GM12801 (cell line): Measurements from ENCODE around the gene ANO6.

Experiments used
- CTCF ChIP-seq: IDR thresholded peaks from one replicate; pipeline ENCODE4 v1.5.1; 2011; ENCODE audit warnings: control low read depth; ENCODE audit not compliant: insufficient read length; ENCODE audit errors: extremely low read depth

Gene ANO6

DNA sequence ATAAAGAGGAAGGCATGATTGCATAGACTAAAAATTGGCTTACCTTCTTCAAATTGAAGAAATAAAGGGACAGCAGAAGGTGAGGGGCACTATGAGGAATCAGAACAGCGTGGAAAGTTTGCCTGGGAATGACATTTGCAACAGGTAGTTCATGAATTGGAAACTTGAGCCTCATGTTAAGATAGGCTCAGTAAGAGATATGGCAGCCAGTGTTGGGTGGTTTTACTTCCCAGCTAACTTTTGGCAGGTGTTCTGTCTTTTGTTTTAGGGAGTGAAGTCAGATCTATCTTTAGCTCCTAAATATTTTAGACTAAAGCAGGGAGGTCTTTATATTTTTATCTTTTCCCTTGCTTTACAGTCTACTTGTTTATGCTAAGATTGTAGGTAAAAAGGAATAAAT, 122.4 kb downstream of the ANO6 start:
- no peak for TF ChIP-seq CTCF

DNA sequence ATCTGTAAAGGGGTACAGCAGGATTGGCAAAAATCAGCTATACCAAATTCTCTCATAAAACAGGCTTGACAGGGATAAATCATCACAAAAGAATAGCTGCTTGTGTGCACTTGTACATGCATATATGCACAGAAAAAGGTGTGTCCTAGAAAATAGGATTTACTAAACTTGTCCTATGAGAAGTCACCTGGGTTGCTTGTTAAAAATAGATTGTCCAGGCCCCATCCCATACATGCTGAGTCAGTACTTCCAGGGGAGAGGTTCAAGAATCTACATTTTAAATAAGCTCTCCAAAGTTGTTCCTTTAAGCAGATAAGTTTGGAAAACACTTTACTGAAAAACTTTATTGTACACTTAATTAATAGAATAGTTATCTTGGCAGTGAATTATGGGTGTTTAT, 123.1 kb downstream of the ANO6 start:
- no peak for TF ChIP-seq CTCF

DNA sequence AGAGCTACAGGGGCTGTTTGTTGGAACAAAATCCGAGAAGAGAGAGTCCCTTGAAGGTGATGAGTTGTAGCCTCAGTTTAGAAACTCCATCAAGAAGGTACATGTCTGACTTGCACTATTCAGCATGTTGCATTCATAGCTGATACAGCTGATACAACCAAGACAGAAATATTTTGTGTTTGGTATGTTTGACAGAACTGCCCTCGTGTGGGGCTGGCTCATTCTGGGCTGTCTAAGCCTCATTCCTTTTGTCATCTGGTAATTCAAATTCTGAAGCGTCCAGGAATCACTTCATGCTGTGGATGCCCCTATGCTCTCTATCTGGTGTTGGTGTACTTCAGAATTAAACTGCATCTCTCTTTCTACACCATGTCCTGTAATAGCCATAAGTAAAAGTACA, 126.3 kb downstream of the ANO6 start:
- TF ChIP-seq CTCF = no peak

GRCh38 chr12:45342848-45343247, 127.0 kb downstream of the ANO6 start:
- no peak for TF ChIP-seq CTCF

GRCh38 chr12:45343269-45344051, 127.6 kb downstream of the ANO6 start:
- TF ChIP-seq CTCF = no peak

DNA sequence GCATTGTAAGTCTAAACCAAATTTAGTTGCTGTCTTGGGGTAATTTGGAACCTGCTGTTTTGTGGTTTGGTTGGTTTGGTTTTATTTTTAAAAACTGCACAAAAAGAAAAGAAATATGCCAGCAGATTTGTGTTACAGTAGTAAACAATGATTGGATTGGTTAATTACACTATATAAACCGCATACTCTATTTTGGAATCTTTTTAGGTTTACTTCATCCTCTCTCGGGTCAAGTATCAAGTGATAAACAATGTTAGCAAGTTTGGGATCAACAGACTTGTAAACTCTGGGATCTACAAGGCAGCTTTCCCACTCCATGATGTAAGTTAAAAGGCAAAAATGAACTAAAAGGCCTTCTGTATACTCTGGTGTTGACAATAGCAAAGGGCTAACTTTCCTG, 132.4 kb downstream of the ANO6 start:
- no peak for TF ChIP-seq CTCF

DNA sequence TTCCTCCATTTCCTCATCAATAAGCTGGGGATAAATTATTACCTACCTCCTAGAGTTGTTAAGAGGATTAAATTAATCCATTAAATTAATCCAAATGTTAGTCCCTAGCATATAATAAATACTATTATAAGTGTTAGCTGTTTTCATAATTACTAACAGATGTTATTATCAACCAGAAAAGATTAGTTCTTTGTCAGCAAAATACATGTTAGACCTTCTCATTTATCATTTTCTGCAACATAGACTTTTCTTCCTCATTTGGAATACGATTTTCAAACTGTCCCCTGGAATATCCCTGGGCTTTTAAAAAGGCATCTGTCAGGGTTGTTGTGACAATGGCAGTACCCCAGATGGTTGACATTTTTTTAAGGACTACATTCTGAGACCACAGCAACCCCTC, 133.1 kb downstream of the ANO6 start:
- TF ChIP-seq CTCF = no peak

- no peak for TF ChIP-seq CTCF
Measured at GRCh38 chr12:45349916-45350315, 134.0 kb downstream of the ANO6 start.
